Transverse colon (tissue), 4 donors: Measurements from ENCODE around the gene BPTF. TPM values are rescaled to one million over a fixed set of nuclear protein-coding genes. Genes with fewer than 3 reads are reported as not detected.
"Not testable (repeated sequence)": the region's sequence is repeated elsewhere in the genome, so short reads cannot be mapped to it uniquely, and the experiment has no call there.

Experiments
- DNase-seq: peaks from one replicate; pipeline ENCODE4 v3.0.0-alpha.2; 2019
- H3K27ac ChIP-seq, 4 donors: fragments of 200-600 bp; sonication (generic); 2 replicates each; pipeline ENCODE4 v1.5.1; 2016 to 2018; ENCODE audit warnings: inconsistent platforms in 4 of 4
- H3K27me3 ChIP-seq: fragments of 200-600 bp; sonication (generic); 2 replicates; pipeline ENCODE4 v1.5.1; 2017; ENCODE audit warnings: inconsistent platforms
- H3K36me3 ChIP-seq, 4 donors: fragments of 200-600 bp; sonication (generic); 2 replicates each; pipeline ENCODE4 v1.5.1; 2017 to 2019; ENCODE audit warnings: inconsistent platforms in 4 of 4
- H3K4me1 ChIP-seq, 4 donors: fragments of 200-600 bp; sonication (generic); 2 replicates each; pipeline ENCODE4 v1.5.1; 2017 to 2020; ENCODE audit warnings: inconsistent platforms in 4 of 4
- H3K4me3 ChIP-seq, 4 donors: fragments of 200-600 bp; sonication (generic); 1 replicate in 1 of 4; 2 replicates in 3 of 4; pipeline versions ENCODE4 v1.5.1 to v1.6.1; 2017 to 2019; ENCODE audit warnings: inconsistent platforms in 4 of 4
- H3K9me3 ChIP-seq, 2 donors: fragments of 200-600 bp; sonication (generic); 2 replicates each; pipeline ENCODE4 v1.5.1; 2017 to 2019; ENCODE audit warnings: inconsistent platforms in 2 of 2
- EP300 ChIP-seq: sonication (generic); formaldehyde crosslinking; IDR thresholded peaks from one replicate; pipeline ENCODE4 v1.6.1; 2017; ENCODE audit warnings: antibody characterized with exemption, low read depth
- POLR2A ChIP-seq: fragments of 450-650 bp; IDR thresholded peaks from one replicate; pipeline ENCODE4 v1.6.1; 2016; ENCODE audit warnings: antibody characterized with exemption, mild to moderate bottlenecking, moderate library complexity
- POLR2AphosphoS5 ChIP-seq, 3 donors: sonication (generic); formaldehyde crosslinking; IDR thresholded peaks; one replicate each; pipeline ENCODE4 v1.6.1; 2016; ENCODE audit warnings: antibody characterized with exemption in 3 of 3
- WGBS, 2 donors: methylation state at CpG; one replicate each; pipeline ENCODE4 v1.1.5; 2018; ENCODE audit warnings: low coverage in 1 of 2; 5-methylcytosine and 5-hydroxymethylcytosine counted together
- in situ Hi-C, 4 donors: fragments of 200-750 bp; cut with MboI; loops; one replicate each; pipeline versions ENCODE4 v1.15.0 to v1.15.1; 2017; ENCODE audit warnings: low sequenced_read_pairs in 3 of 4, low pct_ligation_motif_present in 1 of 4, low pct_unique_long_range_greater_than_20kb in 1 of 4
- intact Hi-C: fragments of 100-400 bp; cut with DNase I; formaldehyde crosslinking; loops from one replicate; pipeline ENCODE4 v1.15.1; 2023; ENCODE audit warnings: low total_unique reads
- total RNA-seq, 4 donors: library from RNA; depleted of rRNA; stranded (reverse); fragments of >200 nt; gene quantifications; one replicate each; pipeline ENCODE4 v1.1.0, GENCODE V29; 2016
- TF ChIP-seq, protein P1 (sequence below), 5 experiments: fragments of 200-600 bp in 3 of 5; fragments of 450-650 bp in 2 of 5; sonication (generic) in 3 of 5; IDR thresholded peaks; 1 replicate in 2 of 5; 2 replicates in 3 of 5; pipeline ENCODE4 v1.5.1; 2016 to 2017; ENCODE audit warnings: antibody characterized with exemption in 5 of 5, inconsistent platforms in 3 of 5, mild to moderate bottlenecking in 2 of 5, moderate library complexity in 1 of 5

Gene BPTF
- total RNA-seq, 4 donors from 2014 or later, result 70.3 to 158 (median 86.7) TPM

DNA sequence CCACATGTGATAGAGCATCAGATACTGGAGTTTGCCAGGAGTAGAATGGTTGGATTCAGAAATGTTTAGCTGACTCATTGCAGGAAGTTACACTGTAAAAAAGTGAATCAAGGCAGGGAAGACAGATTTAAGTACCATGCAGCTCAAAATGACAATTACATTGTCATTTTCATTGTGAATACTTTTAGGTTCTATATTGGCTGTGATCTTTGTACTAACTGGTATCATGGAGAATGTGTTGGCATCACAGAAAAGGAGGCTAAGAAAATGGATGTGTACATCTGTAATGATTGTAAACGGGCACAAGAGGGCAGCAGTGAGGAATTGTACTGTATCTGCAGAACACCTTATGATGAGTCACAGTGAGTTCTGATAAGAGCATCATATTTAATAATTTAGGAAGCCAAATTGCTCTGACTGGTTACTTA lies 137.9 kb downstream of the BPTF start:
- H3K27ac ChIP-seq, H3K27me3 ChIP-seq, intact Hi-C loops, H3K9me3 ChIP-seq, in situ Hi-C loops, H3K4me3 ChIP-seq: not testable (repeated sequence)
- DNase-seq, result peak; percentile 79
- TF ChIP-seq, protein P1, sequence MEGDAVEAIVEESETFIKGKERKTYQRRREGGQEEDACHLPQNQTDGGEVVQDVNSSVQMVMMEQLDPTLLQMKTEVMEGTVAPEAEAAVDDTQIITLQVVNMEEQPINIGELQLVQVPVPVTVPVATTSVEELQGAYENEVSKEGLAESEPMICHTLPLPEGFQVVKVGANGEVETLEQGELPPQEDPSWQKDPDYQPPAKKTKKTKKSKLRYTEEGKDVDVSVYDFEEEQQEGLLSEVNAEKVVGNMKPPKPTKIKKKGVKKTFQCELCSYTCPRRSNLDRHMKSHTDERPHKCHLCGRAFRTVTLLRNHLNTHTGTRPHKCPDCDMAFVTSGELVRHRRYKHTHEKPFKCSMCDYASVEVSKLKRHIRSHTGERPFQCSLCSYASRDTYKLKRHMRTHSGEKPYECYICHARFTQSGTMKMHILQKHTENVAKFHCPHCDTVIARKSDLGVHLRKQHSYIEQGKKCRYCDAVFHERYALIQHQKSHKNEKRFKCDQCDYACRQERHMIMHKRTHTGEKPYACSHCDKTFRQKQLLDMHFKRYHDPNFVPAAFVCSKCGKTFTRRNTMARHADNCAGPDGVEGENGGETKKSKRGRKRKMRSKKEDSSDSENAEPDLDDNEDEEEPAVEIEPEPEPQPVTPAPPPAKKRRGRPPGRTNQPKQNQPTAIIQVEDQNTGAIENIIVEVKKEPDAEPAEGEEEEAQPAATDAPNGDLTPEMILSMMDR (IDR thresholded peaks at IDR 0.05), result peak; percentile 65 to 74 (median 69)
- Histone ChIP-seq H3K4me1 (peaks cover 0 to 11% (median 5%) of the 10 kb centered on the region in 4 donors), H3K36me3 (peaks cover 0 to 30% (median 9%) of the 10 kb centered on the region in 4 donors)
- 0% methylated on average over 1 of the region's 1 CpG for WGBS, 2 donors

DNA sequence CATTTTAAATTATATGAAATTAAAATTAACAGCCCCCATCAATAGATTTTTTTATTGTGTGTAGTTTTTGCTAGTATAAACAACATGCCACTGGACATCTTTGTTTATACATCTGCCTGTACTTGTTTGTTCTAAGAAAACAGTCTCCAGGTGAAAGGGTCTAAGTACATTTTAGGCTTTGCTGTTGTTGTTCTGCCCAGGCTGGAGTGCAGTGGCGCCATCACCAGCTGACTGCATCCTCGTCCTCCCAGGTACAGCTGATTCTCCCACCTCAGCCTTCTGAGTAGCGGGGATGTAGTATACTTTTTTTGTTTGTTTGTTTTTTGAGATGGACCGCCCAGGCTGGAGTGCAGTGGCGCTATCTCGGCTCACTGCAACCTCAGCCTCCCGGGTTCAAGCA lies 145.5 kb downstream of the BPTF start:
- WGBS, 2 donors, result 90% methylated on average over 7 of the region's 7 CpGs; no CpG with 5 or more reads in 1 of the 2 donors

DNA sequence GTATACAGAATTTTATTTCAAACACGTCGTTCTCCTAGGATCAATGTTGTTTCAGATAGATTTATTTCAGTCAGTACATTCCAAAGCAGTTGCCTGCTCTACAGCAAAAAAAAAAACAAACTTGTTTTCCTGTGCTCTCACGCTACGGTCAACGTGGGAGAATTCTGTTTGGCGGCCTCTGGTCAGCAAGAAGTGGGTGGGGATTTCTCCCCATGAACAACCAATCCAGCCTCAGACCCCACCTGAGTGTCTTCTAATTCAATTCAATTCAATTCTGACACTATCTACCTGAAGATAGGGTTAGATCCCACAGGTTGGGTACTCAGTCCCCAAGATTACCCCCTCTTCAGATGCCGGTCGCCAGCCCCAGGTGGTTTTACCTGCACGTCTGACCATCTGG lies 148.9 kb downstream of the BPTF start:
- DNase-seq, result no peak
- no peak overlapping the region for H3K27ac ChIP-seq
- no peaks in the 10 kb centered on the region for H3K27me3 ChIP-seq
- H3K36me3 ChIP-seq, result peaks cover 0 to 3% (median 0%) of the 10 kb centered on the region in 4 donors
- in situ Hi-C loops, result no loop called here
- WGBS, 2 donors, result 89 to 96% methylated on average over 3 to 9 of the region's 9 CpGs
- H3K4me1 ChIP-seq, result peaks cover 0 to 9% (median 3%) of the 10 kb centered on the region in 4 donors
- intact Hi-C loops, result no loop called here
- H3K9me3 ChIP-seq, result no peaks in the 10 kb centered on the region
- TF ChIP-seq POLR2AphosphoS5 (IDR thresholded peaks at IDR 0.05) (no peak), EP300 (no peak), POLR2A (no peak)
- H3K4me3 ChIP-seq, result no peak overlapping the region

More for the DNA sequence above, 145.5 kb downstream of the BPTF start:
- Histone ChIP-seq H3K9me3 (no peaks in the 10 kb centered on the region), H3K27ac (no peak overlapping the region), H3K4me1 (no peaks in the 10 kb centered on the region), H3K4me3 (no peak overlapping the region), H3K27me3 (no peaks in the 10 kb centered on the region), H3K36me3 (peaks cover 0 to 11% (median 4%) of the 10 kb centered on the region in 4 donors)
- intact Hi-C loops (no loop called here), in situ Hi-C loops (no loop called here)
- DNase-seq, result no peak
- TF ChIP-seq POLR2AphosphoS5 (IDR thresholded peaks at IDR 0.05), result no peak
- no peak for TF ChIP-seq EP300
- TF ChIP-seq, protein P1 (IDR thresholded peaks at IDR 0.05), result no peak
- TF ChIP-seq POLR2A, result no peak

DNA sequence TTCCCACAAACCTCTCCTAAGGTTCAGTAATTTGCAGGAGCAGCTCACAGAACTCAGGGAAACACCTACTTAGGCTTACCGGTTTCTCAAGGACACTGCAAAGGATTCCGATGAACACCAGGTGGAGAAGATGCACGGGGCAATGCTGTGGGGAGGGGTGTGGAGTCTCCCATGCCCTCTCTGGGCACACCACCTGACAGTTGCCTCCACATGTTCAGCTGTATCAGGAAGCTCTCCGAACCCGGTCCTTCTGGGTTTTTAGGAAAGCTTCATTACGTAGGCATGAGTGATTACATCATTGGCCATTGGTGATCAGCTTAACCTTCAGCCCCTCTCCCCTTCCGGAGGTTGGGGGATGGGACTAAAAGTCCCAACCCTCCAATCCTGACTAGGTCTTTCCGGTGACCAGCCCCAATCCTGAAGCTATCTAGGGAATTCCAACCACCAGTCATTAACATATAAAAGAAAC lies 149.3 kb downstream of the BPTF start:
- Histone ChIP-seq H3K27ac (no peak overlapping the region), H3K4me3 (no peak overlapping the region), H3K27me3 (no peaks in the 10 kb centered on the region), H3K4me1 (peaks cover 0 to 9% (median 3%) of the 10 kb centered on the region in 4 donors), H3K9me3 (no peaks in the 10 kb centered on the region), H3K36me3 (peaks cover 0 to 3% (median 0%) of the 10 kb centered on the region in 4 donors)
- TF ChIP-seq POLR2A (no peak), POLR2AphosphoS5 (IDR thresholded peaks at IDR 0.05) (no peak), EP300 (no peak)
- TF ChIP-seq, protein P1 (IDR thresholded peaks at IDR 0.05), result no peak
- intact Hi-C loops (no loop called here), in situ Hi-C loops (no loop called here)
- 76 to 100% methylated on average over 2 to 8 of the region's 8 CpGs for WGBS, 2 donors
- no peak for DNase-seq

DNA sequence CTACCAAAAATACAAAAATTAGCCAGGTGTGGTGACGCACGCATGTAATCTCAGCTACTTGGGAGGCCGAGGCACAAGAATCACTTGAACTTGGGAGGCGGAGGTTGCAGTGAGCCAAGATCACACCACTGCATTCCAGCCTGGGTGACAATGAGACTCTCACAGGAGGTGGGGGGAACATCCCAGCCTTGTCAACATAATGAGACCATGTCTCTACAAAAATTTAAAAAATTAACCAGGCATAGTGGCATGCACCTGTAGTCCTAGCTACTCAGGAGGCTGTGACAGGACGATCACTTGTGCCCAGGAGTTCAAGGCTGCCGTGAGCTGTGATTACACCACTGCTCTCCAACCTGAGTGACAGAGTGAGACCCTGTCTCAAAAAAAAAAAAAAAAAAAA lies 151.0 kb downstream of the BPTF start:
- WGBS, 2 donors, result 99% methylated on average over 6 of the region's 6 CpGs; no CpG with 5 or more reads in 1 of the 2 donors
- H3K27me3 ChIP-seq, H3K36me3 ChIP-seq, in situ Hi-C loops, H3K4me3 ChIP-seq, H3K27ac ChIP-seq, DNase-seq, H3K9me3 ChIP-seq, intact Hi-C loops, H3K4me1 ChIP-seq: not testable (repeated sequence)
